Cardiac fibroblast (primary cell): ENCODE measurements around the gene QDPR.

Source experiments
- DNase-seq, 2 donors: peaks; one replicate each; pipeline versions ENCODE4 v3.0.0 to v3.0.0-alpha.2; 2010; ENCODE audit warnings: low read depth in 2 of 2
- H3K4me3 ChIP-seq, 2 donors: replicated peaks in 1 of 2; 1 replicate in 1 of 2; 2 replicates in 1 of 2; pipeline ENCODE4 v1.5.1; 2011; ENCODE audit warnings: low read depth in 2 of 2, low read length in 2 of 2, mild to moderate bottlenecking in 2 of 2, moderate library complexity in 1 of 2
- CTCF ChIP-seq: IDR thresholded peaks from one replicate; pipeline ENCODE4 v1.5.1; 2011; ENCODE audit warnings: low read depth, mild to moderate bottlenecking, low read length, inconsistent platforms

The QDPR gene

DNA sequence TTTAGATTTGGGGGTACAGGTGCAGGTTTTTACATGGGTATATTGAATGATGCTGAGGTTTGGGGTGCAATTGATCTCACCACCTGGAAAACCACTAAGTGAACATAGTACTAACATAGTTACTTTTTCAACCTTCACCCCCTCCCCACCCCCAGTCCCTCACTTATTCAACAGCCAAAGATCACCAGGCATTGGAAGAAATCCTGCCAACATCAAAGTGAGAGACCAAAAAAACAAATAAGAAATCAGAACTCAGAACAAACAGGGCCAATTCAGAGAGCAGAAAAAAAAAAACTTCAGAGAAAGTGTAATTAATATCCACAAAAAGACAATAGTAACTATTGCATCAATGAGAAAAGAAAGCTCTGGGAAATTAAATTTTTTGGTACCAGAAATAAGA is 44.6 kb upstream of the QDPR start:
- DNase-seq: no peak
- TF ChIP-seq CTCF: no peak
- H3K4me3 ChIP-seq: no peak overlapping the region

GRCh38 chr4:17554568-17554967 is 42.7 kb upstream of the QDPR start:
- no peak for DNase-seq
- no peak overlapping the region for H3K4me3 ChIP-seq
- TF ChIP-seq CTCF: no peak

DNA sequence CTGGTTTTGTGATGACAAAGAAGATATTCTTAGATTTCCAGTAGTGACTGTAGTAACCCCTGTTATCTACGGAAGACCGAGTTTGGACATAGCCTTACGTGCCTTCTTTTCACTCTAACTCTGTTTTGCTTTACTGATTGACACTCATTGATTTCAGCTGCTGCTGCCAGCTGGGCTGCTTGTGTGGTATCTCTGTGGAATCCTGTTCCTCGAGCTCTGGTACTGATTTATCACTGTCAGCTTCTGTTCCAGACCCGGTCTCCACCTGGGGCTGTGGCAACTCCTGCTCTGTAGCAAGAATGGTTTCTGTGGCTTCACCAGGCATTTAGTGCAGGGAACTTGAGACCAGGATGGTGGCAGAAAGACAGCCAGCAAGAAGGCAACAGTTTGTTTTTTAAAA is 40.5 kb upstream of the QDPR start:
- TF ChIP-seq CTCF: no peak
- no peak for DNase-seq
- no peak overlapping the region for H3K4me3 ChIP-seq

DNA sequence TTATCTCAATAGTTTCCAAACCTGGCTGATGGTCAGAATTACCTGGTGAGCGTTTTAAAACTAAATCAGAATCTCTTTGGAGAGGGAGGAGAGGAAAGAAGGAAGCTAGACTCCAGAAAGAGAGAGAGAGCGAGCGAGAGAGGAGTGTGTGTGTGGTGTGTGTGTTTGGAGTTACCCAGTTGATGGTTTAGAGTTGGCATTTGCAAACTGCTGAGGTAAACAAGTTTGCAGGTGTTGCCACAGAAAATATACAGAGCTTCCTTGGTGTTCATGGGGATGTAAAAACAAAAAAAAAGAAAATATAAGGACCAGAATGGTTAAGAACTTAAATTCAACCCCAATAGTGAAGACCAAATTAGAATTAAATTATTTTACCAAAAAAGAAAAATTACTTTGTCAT is 38.7 kb upstream of the QDPR start:
- DNase-seq: no peak
- H3K4me3 ChIP-seq: no peak overlapping the region
- no peak for TF ChIP-seq CTCF

GRCh38 chr4:17546678-17547077 is 34.8 kb upstream of the QDPR start:
- DNase-seq: no peak
- H3K4me3 ChIP-seq: no peak overlapping the region
- no peak for TF ChIP-seq CTCF

DNA sequence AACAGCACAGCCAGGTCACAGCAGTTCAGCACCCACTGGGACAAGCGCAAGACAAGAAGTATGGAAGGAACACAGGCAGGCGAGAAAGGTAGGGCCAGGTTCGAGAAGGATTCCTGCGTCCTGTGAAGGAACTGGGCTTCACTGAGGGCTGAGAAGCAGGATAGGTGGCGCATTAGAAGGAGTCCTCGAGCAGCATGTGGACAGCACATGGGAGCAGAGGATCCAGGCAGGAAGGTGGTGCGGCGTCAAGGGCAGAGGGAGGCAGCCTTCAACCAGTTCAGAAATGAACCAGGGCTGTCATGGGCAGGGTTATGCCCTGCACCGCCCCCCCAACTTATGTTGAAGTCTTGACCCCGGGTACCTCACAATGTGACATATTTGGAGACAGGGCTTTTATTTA is 34.3 kb upstream of the QDPR start:
- DNase-seq: no peak
- no peak for TF ChIP-seq CTCF
- H3K4me3 ChIP-seq: no peak overlapping the region

- no peak overlapping the region for H3K4me3 ChIP-seq
- TF ChIP-seq CTCF: no peak
- no peak for DNase-seq
Measured at GRCh38 chr4:17545374-17546140, 33.7 kb upstream of the QDPR start.
